ENCODE data around the gene A3GALT2. TPM values are rescaled to one million over a fixed set of nuclear protein-coding genes. Genes with fewer than 3 reads are reported as not detected.

The A3GALT2 gene
- polyA plus RNA-seq, 1 donor from 2014 or later = 0.35 TPM

GRCh38 chr1:33294071-33295010 is 26.6 kb downstream of the A3GALT2 start:
- H3K79me2 ChIP-seq (replicated peaks; ENCODE audit: insufficient read depth, low read length) = no peaks in the 10 kb centered on the region
- TF ChIP-seq MXI1 (conservative IDR thresholded peaks at IDR 0.05; ENCODE audit: poor library complexity, severe bottlenecking) (no peak), TAF1 (IDR thresholded peaks at IDR 0.05; ENCODE audit: low read depth) (no peak), RAD21 (conservative IDR thresholded peaks at IDR 0.05) (no peak), CTCF (IDR thresholded peaks at IDR 0.05; ENCODE audit: poor library complexity, severe bottlenecking) (no peak), EP300 (conservative IDR thresholded peaks at IDR 0.05; ENCODE audit: poor library complexity, severe bottlenecking) (no peak), POLR2AphosphoS5 (IDR thresholded peaks at IDR 0.05) (no peak), SMC3 (conservative IDR thresholded peaks at IDR 0.05; ENCODE audit: poor library complexity) (no peak), EZH2 (IDR thresholded peaks at IDR 0.05; ENCODE audit: borderline replicate concordance, insufficient read depth, low read length, poor library complexity, severe bottlenecking) (no peak)
- TF ChIP-seq, protein P1, sequence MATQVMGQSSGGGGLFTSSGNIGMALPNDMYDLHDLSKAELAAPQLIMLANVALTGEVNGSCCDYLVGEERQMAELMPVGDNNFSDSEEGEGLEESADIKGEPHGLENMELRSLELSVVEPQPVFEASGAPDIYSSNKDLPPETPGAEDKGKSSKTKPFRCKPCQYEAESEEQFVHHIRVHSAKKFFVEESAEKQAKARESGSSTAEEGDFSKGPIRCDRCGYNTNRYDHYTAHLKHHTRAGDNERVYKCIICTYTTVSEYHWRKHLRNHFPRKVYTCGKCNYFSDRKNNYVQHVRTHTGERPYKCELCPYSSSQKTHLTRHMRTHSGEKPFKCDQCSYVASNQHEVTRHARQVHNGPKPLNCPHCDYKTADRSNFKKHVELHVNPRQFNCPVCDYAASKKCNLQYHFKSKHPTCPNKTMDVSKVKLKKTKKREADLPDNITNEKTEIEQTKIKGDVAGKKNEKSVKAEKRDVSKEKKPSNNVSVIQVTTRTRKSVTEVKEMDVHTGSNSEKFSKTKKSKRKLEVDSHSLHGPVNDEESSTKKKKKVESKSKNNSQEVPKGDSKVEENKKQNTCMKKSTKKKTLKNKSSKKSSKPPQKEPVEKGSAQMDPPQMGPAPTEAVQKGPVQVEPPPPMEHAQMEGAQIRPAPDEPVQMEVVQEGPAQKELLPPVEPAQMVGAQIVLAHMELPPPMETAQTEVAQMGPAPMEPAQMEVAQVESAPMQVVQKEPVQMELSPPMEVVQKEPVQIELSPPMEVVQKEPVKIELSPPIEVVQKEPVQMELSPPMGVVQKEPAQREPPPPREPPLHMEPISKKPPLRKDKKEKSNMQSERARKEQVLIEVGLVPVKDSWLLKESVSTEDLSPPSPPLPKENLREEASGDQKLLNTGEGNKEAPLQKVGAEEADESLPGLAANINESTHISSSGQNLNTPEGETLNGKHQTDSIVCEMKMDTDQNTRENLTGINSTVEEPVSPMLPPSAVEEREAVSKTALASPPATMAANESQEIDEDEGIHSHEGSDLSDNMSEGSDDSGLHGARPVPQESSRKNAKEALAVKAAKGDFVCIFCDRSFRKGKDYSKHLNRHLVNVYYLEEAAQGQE (IDR thresholded peaks at IDR 0.05; ENCODE audit: borderline replicate concordance) = no peak
- no peaks in the 10 kb centered on the region for H3K9me3 ChIP-seq (ENCODE audit: low read length)
- no peaks in the 10 kb centered on the region for H4K20me1 ChIP-seq (ENCODE audit: insufficient read depth)
- no peaks in the 10 kb centered on the region for H3F3A ChIP-seq (ENCODE audit: insufficient read depth, low read length, poor library complexity, severe bottlenecking)
- H3K36me3 ChIP-seq (ENCODE audit: insufficient read depth, low read length) = no peaks in the 10 kb centered on the region
- H3K27me3 ChIP-seq (ENCODE audit: insufficient read depth, low read depth, low read length) = no peaks in the 10 kb centered on the region
- no peak overlapping the region for H2AFZ ChIP-seq (ENCODE audit: low read depth, low read length)
- no peak overlapping the region for H3K4me2 ChIP-seq (ENCODE audit: low read length)
- H3K27ac ChIP-seq (ENCODE audit: low read length) = no peak overlapping the region
- no peaks in the 10 kb centered on the region for H3K9me2 ChIP-seq (ENCODE audit: insufficient read depth, low read length)
- no peak overlapping the region for H3K9ac ChIP-seq (ENCODE audit: low read length)
- no peak overlapping the region for H3K4me3 ChIP-seq (ENCODE audit: low read length)

GRCh38 chr1:33292726-33293340 is 28.1 kb downstream of the A3GALT2 start:
- Histone ChIP-seq H3K9me3 (ENCODE audit: low read length) (no peaks in the 10 kb centered on the region), H3K9me2 (ENCODE audit: insufficient read depth, low read length) (no peaks in the 10 kb centered on the region), H3K9ac (ENCODE audit: low read length) (no peak overlapping the region), H3K4me3 (ENCODE audit: low read length) (no peak overlapping the region), H3F3A (ENCODE audit: insufficient read depth, low read length, poor library complexity, severe bottlenecking) (no peaks in the 10 kb centered on the region), H3K4me2 (ENCODE audit: low read length) (no peak overlapping the region), H3K36me3 (ENCODE audit: insufficient read depth, low read length) (no peaks in the 10 kb centered on the region), H3K79me2 (replicated peaks; ENCODE audit: insufficient read depth, low read length) (no peaks in the 10 kb centered on the region), H2AFZ (ENCODE audit: low read depth, low read length) (no peak overlapping the region), H3K27ac (ENCODE audit: low read length) (no peak overlapping the region), H4K20me1 (ENCODE audit: insufficient read depth) (no peaks in the 10 kb centered on the region), H3K27me3 (ENCODE audit: insufficient read depth, low read depth, low read length) (no peaks in the 10 kb centered on the region)
- TF ChIP-seq TAF1 (IDR thresholded peaks at IDR 0.05; ENCODE audit: low read depth) (no peak), MXI1 (conservative IDR thresholded peaks at IDR 0.05; ENCODE audit: poor library complexity, severe bottlenecking) (no peak), CTCF (IDR thresholded peaks at IDR 0.05; ENCODE audit: poor library complexity, severe bottlenecking) (no peak), EP300 (conservative IDR thresholded peaks at IDR 0.05; ENCODE audit: poor library complexity, severe bottlenecking) (no peak), EZH2 (IDR thresholded peaks at IDR 0.05; ENCODE audit: borderline replicate concordance, insufficient read depth, low read length, poor library complexity, severe bottlenecking) (no peak), POLR2AphosphoS5 (IDR thresholded peaks at IDR 0.05) (no peak), RAD21 (conservative IDR thresholded peaks at IDR 0.05) (no peak), SMC3 (conservative IDR thresholded peaks at IDR 0.05; ENCODE audit: poor library complexity) (no peak)
- TF ChIP-seq, protein P1 (IDR thresholded peaks at IDR 0.05; ENCODE audit: borderline replicate concordance) = no peak
